Stomach (tissue), 9 donors: ENCODE measurements around the gene BCR. TPM values are rescaled to one million over a fixed set of nuclear protein-coding genes. Genes with fewer than 3 reads are reported as not detected.
A peak's percentile ranks its signal among the peaks of the same experiment; 100 is the strongest.

ENCODE experiments used
- DNase-seq, 2 donors: peaks; one replicate each; pipeline versions ENCODE4 v3.0.0 to v3.0.0-alpha.2; 2013 to 2019
- H3K27ac ChIP-seq, 5 donors: fragments of 200-600 bp in 4 of 5; sonication (generic) in 4 of 5; one replicate each; pipeline ENCODE4 v1.5.1; 2013 to 2019; ENCODE audit warnings: mild to moderate bottlenecking in 1 of 5, moderate library complexity in 1 of 5
- H3K27me3 ChIP-seq, 3 donors: fragments of 200-600 bp; sonication (generic); one replicate each; pipeline ENCODE4 v1.5.1; 2017 to 2019; ENCODE audit warnings: mixed run types in 1 of 3
- H3K36me3 ChIP-seq, 4 donors: fragments of 200-600 bp; sonication (generic); 1 replicate in 3 of 4; 2 replicates in 1 of 4; pipeline ENCODE4 v1.5.1; 2016 to 2019
- H3K4me1 ChIP-seq, 4 donors: fragments of 200-600 bp; sonication (generic); one replicate each; pipeline ENCODE4 v1.5.1; 2016 to 2019
- H3K4me3 ChIP-seq, 4 donors: fragments of 200-600 bp; sonication (generic) in 3 of 4; one replicate each; pipeline ENCODE4 v1.5.1; 2016 to 2019; ENCODE audit warnings: mild to moderate bottlenecking in 1 of 4
- H3K9me3 ChIP-seq, 4 donors: fragments of 200-600 bp; sonication (generic); one replicate each; pipeline ENCODE4 v1.5.1; 2016 to 2019
- EP300 ChIP-seq: sonication (generic); formaldehyde crosslinking; IDR thresholded peaks from one replicate; pipeline ENCODE4 v1.6.1; 2017; ENCODE audit warnings: antibody characterized with exemption
- POLR2A ChIP-seq, 4 donors: fragments of 450-650 bp; IDR thresholded peaks; one replicate each; pipeline ENCODE4 v1.6.1; 2016; ENCODE audit warnings: antibody characterized with exemption in 4 of 4, control low read depth in 2 of 4, mild to moderate bottlenecking in 1 of 4, moderate library complexity in 1 of 4
- POLR2AphosphoS5 ChIP-seq, 3 donors: sonication (generic); formaldehyde crosslinking; IDR thresholded peaks; one replicate each; pipeline ENCODE4 v1.6.1; 2016; ENCODE audit warnings: antibody characterized with exemption in 3 of 3
- WGBS, 5 donors: extraction: QIAGEN DNeasy Blood & Tissue Kit in 3 of 5; methylation state at CpG; one replicate each; pipeline versions ENCODE4 v1.1.5 to v1.1.7; 2013 to 2018; 5-methylcytosine and 5-hydroxymethylcytosine counted together
- intact Hi-C: fragments of 100-400 bp; cut with DNase I; formaldehyde crosslinking; loops from one replicate; pipeline ENCODE4 v1.15.1; 2023; ENCODE audit warnings: low total_unique reads
- polyA plus RNA-seq, 3 donors: library from polyadenylated mRNA; stranded (reverse); fragments of 200-250 nt; gene quantifications; one replicate each; pipeline ENCODE4 v1.2.3, GENCODE V29; 2013
- total RNA-seq, 5 donors: library from RNA; depleted of rRNA; stranded (reverse); fragments of >200 nt; gene quantifications; one replicate each; pipeline versions ENCODE4 v1.1.0 to v1.2.3, GENCODE V29; 2014 to 2016
- TF ChIP-seq, protein P1 (sequence below), 7 experiments: fragments of 450-650 bp in 4 of 7; fragments of 200-600 bp in 3 of 7; sonication (generic) in 3 of 7; IDR thresholded peaks; one replicate each; pipeline ENCODE4 v1.5.1; 2016 to 2019; ENCODE audit warnings: antibody characterized with exemption in 7 of 7, control low read depth in 2 of 7, mild to moderate bottlenecking in 1 of 7
- donor health status: healthy with polysubstance abuse.
- donor health status: Bipolar disorder and iron deficiency.
- donor health status: healthy.

BCR gene
- total and polyA plus RNA-seq, 8 donors = 10.4 to 80.1 (median 19.6) TPM

DNA sequence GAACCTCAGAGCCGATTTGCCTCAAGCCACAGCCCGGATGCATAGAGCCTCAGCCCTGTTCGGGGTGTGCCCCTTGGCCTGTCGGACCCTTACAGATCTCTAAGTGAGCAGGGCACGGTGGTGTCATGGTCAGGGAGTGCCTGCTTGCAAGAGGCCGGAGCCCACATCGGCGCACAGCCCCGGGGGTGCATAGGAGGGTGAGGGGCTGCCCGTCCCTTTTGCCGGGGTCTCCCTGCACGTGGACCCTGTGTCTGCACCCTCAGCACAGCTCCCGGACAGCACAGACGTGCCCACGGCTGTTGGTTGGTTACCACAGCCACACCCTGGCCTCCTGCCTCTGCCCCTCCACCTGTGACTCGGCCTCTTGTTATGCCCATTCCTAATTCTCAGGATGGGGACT lies 28.5 kb upstream of the BCR start:
- no peaks in the 10 kb centered on the region for H3K9me3 ChIP-seq
- WGBS, 5 donors = 86 to 95% (median 92%) methylated on average over 9 to 16 of the region's 16 CpGs
- intact Hi-C loops = no loop called here
- peak overlapping the region in 1 of 4 donors; percentile 9 for H3K4me3 ChIP-seq
- H3K27me3 ChIP-seq = no peaks in the 10 kb centered on the region
- H3K36me3 ChIP-seq = peaks cover 3 to 67% (median 23%) of the 10 kb centered on the region in 4 donors
- H3K4me1 ChIP-seq = peaks cover 0 to 23% (median 20%) of the 10 kb centered on the region in 4 donors
- DNase-seq = no peak
- TF ChIP-seq, protein P1, sequence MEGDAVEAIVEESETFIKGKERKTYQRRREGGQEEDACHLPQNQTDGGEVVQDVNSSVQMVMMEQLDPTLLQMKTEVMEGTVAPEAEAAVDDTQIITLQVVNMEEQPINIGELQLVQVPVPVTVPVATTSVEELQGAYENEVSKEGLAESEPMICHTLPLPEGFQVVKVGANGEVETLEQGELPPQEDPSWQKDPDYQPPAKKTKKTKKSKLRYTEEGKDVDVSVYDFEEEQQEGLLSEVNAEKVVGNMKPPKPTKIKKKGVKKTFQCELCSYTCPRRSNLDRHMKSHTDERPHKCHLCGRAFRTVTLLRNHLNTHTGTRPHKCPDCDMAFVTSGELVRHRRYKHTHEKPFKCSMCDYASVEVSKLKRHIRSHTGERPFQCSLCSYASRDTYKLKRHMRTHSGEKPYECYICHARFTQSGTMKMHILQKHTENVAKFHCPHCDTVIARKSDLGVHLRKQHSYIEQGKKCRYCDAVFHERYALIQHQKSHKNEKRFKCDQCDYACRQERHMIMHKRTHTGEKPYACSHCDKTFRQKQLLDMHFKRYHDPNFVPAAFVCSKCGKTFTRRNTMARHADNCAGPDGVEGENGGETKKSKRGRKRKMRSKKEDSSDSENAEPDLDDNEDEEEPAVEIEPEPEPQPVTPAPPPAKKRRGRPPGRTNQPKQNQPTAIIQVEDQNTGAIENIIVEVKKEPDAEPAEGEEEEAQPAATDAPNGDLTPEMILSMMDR (IDR thresholded peaks at IDR 0.05) = no peak
- TF ChIP-seq POLR2AphosphoS5 (IDR thresholded peaks at IDR 0.05) (no peak), EP300 (no peak), POLR2A (IDR thresholded peaks at IDR 0.05) (no peak)
- peak overlapping the region in 1 of 5 donors; percentile 47 for H3K27ac ChIP-seq

- DNase-seq = no peak
- H3K4me3 ChIP-seq = peak overlapping the region in 1 of 4 donors; percentile 9
- H3K9me3 ChIP-seq = no peaks in the 10 kb centered on the region
- TF ChIP-seq POLR2A (IDR thresholded peaks at IDR 0.05) = no peak
- no peak for TF ChIP-seq EP300
- TF ChIP-seq POLR2AphosphoS5 (IDR thresholded peaks at IDR 0.05) = no peak
- TF ChIP-seq, protein P1 (IDR thresholded peaks at IDR 0.05) = no peak
- H3K27me3 ChIP-seq = no peaks in the 10 kb centered on the region
- peak overlapping the region in 2 of 5 donors; percentile 47 to 73 for H3K27ac ChIP-seq
- intact Hi-C loops = no loop called here
- 80 to 94% (median 92%) methylated on average over 18 to 19 of the region's 19 CpGs for WGBS, 5 donors
- peaks cover 0 to 23% (median 16%) of the 10 kb centered on the region in 4 donors for H3K4me1 ChIP-seq
- peaks cover 3 to 67% (median 23%) of the 10 kb centered on the region in 4 donors for H3K36me3 ChIP-seq
Observed at GRCh38 chr22:23152238-23153114, 27.8 kb upstream of the BCR start.

DNA sequence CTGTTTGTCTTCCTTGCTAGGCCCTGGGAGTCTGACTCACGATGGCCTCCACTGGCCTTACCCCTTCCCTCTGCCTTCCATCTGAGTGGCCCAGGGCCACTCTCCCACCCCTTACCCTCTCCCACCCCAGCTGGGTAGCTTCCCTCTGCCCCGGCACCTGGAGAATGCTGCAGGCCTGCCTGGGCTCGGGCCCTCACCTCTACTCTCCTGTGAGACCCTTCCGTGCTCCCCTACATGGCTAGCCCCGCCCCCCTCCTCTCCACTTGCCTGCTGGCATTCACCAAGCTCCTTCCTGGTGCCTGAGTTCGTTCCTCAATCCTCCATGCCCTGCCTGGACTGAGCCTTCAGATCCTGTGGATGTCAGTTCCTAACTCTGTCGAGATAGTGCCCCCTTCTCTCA lies 26.3 kb upstream of the BCR start:
- DNase-seq = no peak
- Histone ChIP-seq H3K36me3 (peaks cover 3 to 73% (median 23%) of the 10 kb centered on the region in 4 donors), H3K4me3 (no peak overlapping the region), H3K27me3 (no peaks in the 10 kb centered on the region), H3K4me1 (peaks cover 0 to 11% (median 5%) of the 10 kb centered on the region in 4 donors), H3K9me3 (no peaks in the 10 kb centered on the region), H3K27ac (peak overlapping the region in 1 of 5 donors; percentile 53)
- TF ChIP-seq POLR2AphosphoS5 (IDR thresholded peaks at IDR 0.05) = no peak
- no peak for TF ChIP-seq POLR2A (IDR thresholded peaks at IDR 0.05)
- TF ChIP-seq, protein P1 (IDR thresholded peaks at IDR 0.05) = no peak
- no peak for TF ChIP-seq EP300
- WGBS, 5 donors = 82 to 89% (median 87%) methylated on average over 7 of the region's 7 CpGs
- intact Hi-C loops = no loop called here

DNA sequence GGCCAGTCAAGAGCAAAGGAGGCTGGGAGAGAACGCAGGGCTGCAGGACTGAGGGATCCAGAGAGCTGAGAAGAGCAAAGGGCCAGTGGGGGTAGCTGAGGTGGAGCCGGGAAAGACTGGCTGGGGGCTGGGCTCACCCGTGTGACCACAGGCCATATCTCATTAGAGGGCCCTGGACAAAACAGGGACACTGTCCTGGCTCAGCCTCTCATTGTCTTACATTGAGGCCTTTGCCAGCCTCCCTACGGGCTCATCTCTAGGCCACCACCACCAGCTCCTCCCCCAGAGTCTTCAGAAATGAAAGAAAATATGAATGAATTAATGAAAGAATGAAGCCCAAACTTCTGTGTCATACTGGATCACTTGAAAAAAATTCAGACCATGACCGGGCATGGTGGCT lies 25.8 kb upstream of the BCR start:
- Histone ChIP-seq H3K4me3 (no peak overlapping the region), H3K4me1 (peaks cover 0 to 11% (median 5%) of the 10 kb centered on the region in 4 donors), H3K9me3 (no peaks in the 10 kb centered on the region), H3K27me3 (no peaks in the 10 kb centered on the region), H3K36me3 (peaks cover 3 to 74% (median 24%) of the 10 kb centered on the region in 4 donors), H3K27ac (no peak overlapping the region)
- WGBS, 5 donors = 92 to 98% (median 95%) methylated on average over 5 of the region's 5 CpGs
- no peak for DNase-seq
- TF ChIP-seq POLR2A (IDR thresholded peaks at IDR 0.05) (no peak), POLR2AphosphoS5 (IDR thresholded peaks at IDR 0.05) (no peak)
- TF ChIP-seq, protein P1 (IDR thresholded peaks at IDR 0.05) = no peak
- intact Hi-C loops = no loop called here
